H1 (cell line): ENCODE data around the gene OXLD1. TPM values are rescaled to one million over a fixed set of nuclear protein-coding genes. Genes with fewer than 3 reads are reported as not detected.

ENCODE experiments used
- CTCF ChIA-PET: fragments of 300-600 bp; sonication (Branson Sonifier 250); formaldehyde crosslinking; loops from one replicate; lab custom pipeline; 2021; ENCODE audit not compliant: partially characterized antibody; lab: Charles Lee
- POLR2A ChIA-PET: fragments of 300-600 bp; sonication (Branson Sonifier 250); formaldehyde crosslinking; loops from one replicate; lab custom pipeline; 2021; ENCODE audit warnings: inconsistent platforms; ENCODE audit not compliant: partially characterized antibody; lab: Charles Lee
- DNase-seq, 2 experiments: peaks; one replicate each; pipeline versions ENCODE4 v3.0.0 to v3.0.0-alpha.2; 2010 to 2022; ENCODE audit warnings: low spot score in 2 of 2, low read depth in 1 of 2, mixed read lengths in 1 of 2
- FAIRE-seq: peaks from 2 replicates; lab custom pipeline; 2011; peaks lifted over from hg19 to GRCh38; lab: Jason Lieb, UNC
- H2AFZ ChIP-seq: 2 replicates; pipeline ENCODE4 v1.8.1; 2012; ENCODE audit warnings: low read length, inconsistent platforms
- H2AK5ac ChIP-seq: 2 replicates; pipeline ENCODE4 v1.6.1; 2013; ENCODE audit warnings: low read depth, low read length
- H2BK120ac ChIP-seq: replicated peaks from 2 replicates; pipeline ENCODE3; 2013; ENCODE audit warnings: low read depth, low read length, inconsistent platforms
- H2BK12ac ChIP-seq: 2 replicates; pipeline ENCODE4 v1.6.1; 2013; ENCODE audit warnings: low read depth, low read length
- H2BK15ac ChIP-seq: 2 replicates; pipeline ENCODE4 v1.6.1; 2013; ENCODE audit warnings: low read length
- H2BK20ac ChIP-seq: 2 replicates; pipeline ENCODE4 v1.6.1; 2013; ENCODE audit warnings: low read length
- H2BK5ac ChIP-seq: 2 replicates; pipeline ENCODE4 v1.6.1; 2013; ENCODE audit warnings: low read depth, low read length
- H3K14ac ChIP-seq: 2 replicates; pipeline ENCODE4 v1.6.1; 2013; ENCODE audit warnings: inconsistent platforms; ENCODE audit not compliant: insufficient read length
- H3K18ac ChIP-seq: 2 replicates; pipeline ENCODE4 v1.6.1; 2013; ENCODE audit warnings: low read length; ENCODE audit errors: extremely low read depth
- H3K23ac ChIP-seq: 2 replicates; pipeline ENCODE4 v1.6.1; 2013; ENCODE audit warnings: inconsistent platforms; ENCODE audit not compliant: insufficient read length
- H3K23me2 ChIP-seq: 2 replicates; pipeline ENCODE4 v1.6.1; 2013; ENCODE audit warnings: low read depth, low read length
- H3K27ac ChIP-seq: 2 replicates; pipeline ENCODE4 v1.6.1; 2011; ENCODE audit warnings: low read depth, low read length, inconsistent platforms
- H3K27me3 ChIP-seq, 4 experiments: replicated peaks in 1 of 4; 1 replicate in 1 of 4; 2 replicates in 3 of 4; pipeline versions ENCODE4 v1.6.1 to v1.8.1; 2011 to 2013; ENCODE audit warnings: low read length in 3 of 4, mild to moderate bottlenecking in 3 of 4, inconsistent platforms in 2 of 4, mixed read lengths in 2 of 4, moderate library complexity in 1 of 4; ENCODE audit not compliant: control insufficient read depth in 3 of 4, insufficient read depth in 3 of 4; ENCODE audit errors: extremely low read depth in 1 of 4
- H3K36me3 ChIP-seq, 4 experiments: 2 replicates each; pipeline versions ENCODE4 v1.6.1 to v1.8.1; 2011 to 2013; ENCODE audit warnings: mild to moderate bottlenecking in 4 of 4, low read length in 3 of 4, moderate library complexity in 2 of 4, control low read depth in 1 of 4, inconsistent platforms in 1 of 4; ENCODE audit not compliant: insufficient read depth in 4 of 4, control insufficient read depth in 2 of 4
- H3K4ac ChIP-seq: replicated peaks from 2 replicates; pipeline ENCODE3; 2013; ENCODE audit warnings: low read length, low read depth, mixed read lengths, inconsistent platforms; ENCODE audit not compliant: insufficient read length
- H3K4me1 ChIP-seq, 4 experiments: replicated peaks in 1 of 4; 1 replicate in 1 of 4; 2 replicates in 3 of 4; pipeline versions ENCODE4 v1.6.1 to v1.8.1; 2011 to 2013; ENCODE audit warnings: low read length in 3 of 4, inconsistent platforms in 2 of 4, mixed read lengths in 1 of 4; ENCODE audit not compliant: insufficient read depth in 4 of 4, control insufficient read depth in 3 of 4
- H3K4me2 ChIP-seq, 2 experiments: 2 replicates each; pipeline versions ENCODE4 v1.6.1 to v1.8.1; 2011 to 2013; ENCODE audit warnings: low read depth in 2 of 2, low read length in 2 of 2, control low read depth in 1 of 2, inconsistent platforms in 1 of 2, mild to moderate bottlenecking in 1 of 2; ENCODE audit not compliant: insufficient read depth in 1 of 2
- H3K4me3 ChIP-seq, 4 experiments: fragments of 200-600, 300-600 bp in 1 of 4; sonication (generic), shearing (Covaris generic), sonication (Bioruptor Twin) in 1 of 4; 2 replicates each; pipeline versions ENCODE4 v1.5.1 to v1.8.1; 2011 to 2016; ENCODE audit warnings: low read length in 4 of 4, low read depth in 3 of 4, control low read depth in 2 of 4, inconsistent platforms in 2 of 4, mild to moderate bottlenecking in 2 of 4, mixed read lengths in 1 of 4, moderate library complexity in 1 of 4; ENCODE audit not compliant: insufficient read depth in 2 of 4; ENCODE audit errors: extremely low read depth in 1 of 4
- H3K56ac ChIP-seq: replicated peaks from 2 replicates; pipeline ENCODE3; 2013; ENCODE audit warnings: low read depth, mild to moderate bottlenecking, mixed read lengths, low read length, inconsistent platforms; ENCODE audit not compliant: insufficient read length
- H3K79me1 ChIP-seq: 2 replicates; pipeline ENCODE4 v1.6.1; 2013; ENCODE audit warnings: low read depth, low read length, control low read depth
- H3K79me2 ChIP-seq, 2 experiments: 2 replicates each; pipeline versions ENCODE4 v1.6.1 to v1.8.1; 2012 to 2013; ENCODE audit warnings: low read length in 2 of 2, mild to moderate bottlenecking in 2 of 2, inconsistent platforms in 1 of 2; ENCODE audit not compliant: insufficient read depth in 2 of 2, control insufficient read depth in 1 of 2
- H3K9ac ChIP-seq, 4 experiments: replicated peaks in 1 of 4; 1 replicate in 1 of 4; 2 replicates in 3 of 4; pipeline versions ENCODE4 v1.6.1 to v1.8.1; 2011 to 2013; ENCODE audit warnings: low read depth in 3 of 4, low read length in 3 of 4, control low read depth in 2 of 4, mild to moderate bottlenecking in 2 of 4, moderate library complexity in 2 of 4, inconsistent platforms in 1 of 4; ENCODE audit errors: extremely low read depth in 1 of 4
- H3K9me3 ChIP-seq, 2 experiments: 2 replicates each; pipeline versions ENCODE4 v1.6.1 to v1.8.1; 2012 to 2013; ENCODE audit warnings: mild to moderate bottlenecking in 2 of 2, moderate library complexity in 2 of 2, control low read depth in 1 of 2, inconsistent platforms in 1 of 2, low read depth in 1 of 2, low read length in 1 of 2, mixed read lengths in 1 of 2; ENCODE audit not compliant: insufficient read depth in 2 of 2
- H4K20me1 ChIP-seq, 2 experiments: replicated peaks in 1 of 2; 2 replicates each; pipeline versions ENCODE3 to v1.8.1; 2011 to 2013; ENCODE audit warnings: inconsistent platforms in 2 of 2, low read length in 2 of 2, mild to moderate bottlenecking in 1 of 2; ENCODE audit not compliant: insufficient read depth in 2 of 2, control insufficient read depth in 1 of 2
- H4K5ac ChIP-seq: 2 replicates; pipeline ENCODE4 v1.6.1; 2013; ENCODE audit warnings: low read length, low read depth, mixed read lengths, inconsistent platforms; ENCODE audit not compliant: insufficient read length
- H4K8ac ChIP-seq: 2 replicates; pipeline ENCODE4 v1.8.0; 2013; ENCODE audit warnings: mild to moderate bottlenecking, moderate library complexity, low read length, inconsistent platforms; ENCODE audit not compliant: insufficient read depth; ENCODE audit errors: extremely low read depth
- H4K91ac ChIP-seq: replicated peaks from 2 replicates; pipeline ENCODE3; 2013; ENCODE audit warnings: low read length, mixed read lengths, inconsistent platforms; ENCODE audit not compliant: insufficient read length
- GTF2F1 ChIP-seq: IDR thresholded peaks from 2 replicates; pipeline ENCODE4 v1.6.1; 2012; ENCODE audit warnings: low read depth, low read length, improper control_type of control experiment, borderline replicate concordance
- MAFK ChIP-seq: IDR thresholded peaks from 2 replicates; pipeline ENCODE4 v1.6.1; 2012; ENCODE audit warnings: low read depth, mild to moderate bottlenecking, improper control_type of control experiment, low read length
- MAX ChIP-seq: IDR thresholded peaks from 2 replicates; pipeline ENCODE4 v1.6.1; 2012; ENCODE audit warnings: inconsistent platforms
- RBBP5 ChIP-seq: IDR thresholded peaks from 2 replicates; pipeline ENCODE4 v1.7.1; 2012; ENCODE audit warnings: low read depth, mild to moderate bottlenecking, inconsistent platforms, low read length, moderate library complexity, borderline replicate concordance
- RXRA ChIP-seq: IDR thresholded peaks from 2 replicates; pipeline ENCODE4 v1.6.1; 2011; ENCODE audit warnings: low read depth, mild to moderate bottlenecking, low read length, moderate library complexity; ENCODE audit not compliant: insufficient read depth
- SP2 ChIP-seq: IDR thresholded peaks from 2 replicates; pipeline ENCODE4 v1.6.1; 2012; ENCODE audit warnings: mild to moderate bottlenecking, low read length, inconsistent platforms
- SRF ChIP-seq: IDR thresholded peaks from 2 replicates; pipeline ENCODE4 v1.6.1; 2011; ENCODE audit warnings: mild to moderate bottlenecking, low read depth, low read length, moderate library complexity
- TAF1 ChIP-seq: IDR thresholded peaks from 2 replicates; pipeline ENCODE4 v1.6.1; 2011; ENCODE audit warnings: mild to moderate bottlenecking, low read depth, low read length
- YY1 ChIP-seq: IDR thresholded peaks from 2 replicates; pipeline ENCODE4 v1.6.1; 2011; ENCODE audit warnings: low read depth, mild to moderate bottlenecking, low read length
- WGBS, 2 experiments: shearing (Covaris generic) in 1 of 2; methylation state at CpG; one replicate each; pipeline versions ENCODE4 v1.1.6 to v1.1.7; 2013 to 2015; ENCODE audit warnings: low lambda C conversion rate in 2 of 2, mixed read lengths in 2 of 2, inconsistent platforms in 1 of 2, low coverage in 1 of 2, missing lambda C conversion rate in 1 of 2; ENCODE audit not compliant: insufficient replicate concordance in 2 of 2, insufficient coverage in 1 of 2, insufficient read length in 1 of 2; ENCODE audit errors: extremely low coverage in 1 of 2, missing lambda C conversion rate in 1 of 2; 5-methylcytosine and 5-hydroxymethylcytosine counted together
- polyA plus RNA-seq, 7 experiments: library from polyadenylated mRNA; depleted of rRNA in 3 of 7; stranded (reverse) in 5 of 7; unstranded in 2 of 7; fragments of >200 nt in 5 of 7; fragments of 200-250 nt in 2 of 7; gene quantifications; 1 replicate in 5 of 7; 2 replicates in 1 of 7; 4 replicates in 1 of 7; pipeline versions ENCODE4 v1.2.1 to v1.2.3, GENCODE V29; 2011 to 2013; ENCODE audit warnings: missing spikeins in 2 of 7, mixed read lengths in 2 of 7
- total RNA-seq: library from RNA; stranded (reverse); fragmentation: NEBNext Ultra II Directional; extraction: Animal tissue kit (Norgen Biotek cat#: 25700); gene quantifications from 2 replicates; pipeline ENCODE4 v1.2.1, GENCODE V29; 2021
- TF ChIP-seq, protein P1 (sequence below): IDR thresholded peaks from 2 replicates; pipeline ENCODE4 v1.6.1; 2012; ENCODE audit warnings: inconsistent platforms

OXLD1 gene
- total and polyA plus RNA-seq, 2 of the 8 experiments (the other 6 are each of a cell fraction or from before 2014, with no cell fraction given), result 41.5 to 61.9 TPM

- H2AK5ac ChIP-seq, result no peak overlapping the region
- no peak overlapping the region for H2BK120ac ChIP-seq
- H3K27me3 ChIP-seq, result no peaks in the 10 kb centered on the region
- no peaks in the 10 kb centered on the region for H3K9me3 ChIP-seq
- H3K27ac ChIP-seq, result no peak overlapping the region
- peak overlapping the region in 1 of 4 experiments; percentile 30; a peak in 1 of 7 replicates for H3K9ac ChIP-seq
- peak overlapping the region; percentile 54 for H4K91ac ChIP-seq
- TF ChIP-seq RXRA (no peak), SP2 (no peak), TAF1 (no peak), SRF (no peak), MAX (peak; percentile 39; the same call in 1 of the 2 replicates), RBBP5 (no peak), YY1 (no peak), MAFK (no peak), GTF2F1 (no peak)
- TF ChIP-seq, protein P1, sequence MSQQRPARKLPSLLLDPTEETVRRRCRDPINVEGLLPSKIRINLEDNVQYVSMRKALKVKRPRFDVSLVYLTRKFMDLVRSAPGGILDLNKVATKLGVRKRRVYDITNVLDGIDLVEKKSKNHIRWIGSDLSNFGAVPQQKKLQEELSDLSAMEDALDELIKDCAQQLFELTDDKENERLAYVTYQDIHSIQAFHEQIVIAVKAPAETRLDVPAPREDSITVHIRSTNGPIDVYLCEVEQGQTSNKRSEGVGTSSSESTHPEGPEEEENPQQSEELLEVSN, result 0 out of 2 replicates have a peak, but pooled peaks have one; percentile 18
- 0 out of 2 replicates have a peak overlapping the region, but pooled peaks have one; percentile 39 for H2BK12ac ChIP-seq
- H2BK5ac ChIP-seq, result no peak overlapping the region
- no peak overlapping the region for H3K14ac ChIP-seq
- no peaks in the 10 kb centered on the region for H3K79me2 ChIP-seq
- POLR2A ChIA-PET, result interaction anchor here (1.6 to 3.7 kb wide), 4 partner anchors 8 to 47 kb away, joined by 4 to 17 read pairs (median 10); partner anchors contain the start of genes CCDC137, MRPL12 and OXLD1
- peaks cover 3% of the 10 kb centered on the region; the same call in 1 of the 2 replicates for H3K79me1 ChIP-seq
- peak overlapping the region; percentile 72; the same call in 1 of the 2 replicates for H2BK15ac ChIP-seq
- H3K4me2 ChIP-seq, result no peak overlapping the region
- H3K36me3 ChIP-seq, result no peaks in the 10 kb centered on the region
- no peak overlapping the region for H2AFZ ChIP-seq
- H3K23me2 ChIP-seq, result no peaks in the 10 kb centered on the region
- no peak overlapping the region for H3K4me3 ChIP-seq
- no peak for DNase-seq
- H3K23ac ChIP-seq, result no peak overlapping the region
- peaks cover 0 to 10% (median 7%) of the 10 kb centered on the region in 4 experiments; a peak in 6 of 7 replicates for H3K4me1 ChIP-seq
- no peak overlapping the region for H3K18ac ChIP-seq
- H2BK20ac ChIP-seq, result no peak overlapping the region
- H3K4ac ChIP-seq, result no peak overlapping the region
- no peak overlapping the region for H4K5ac ChIP-seq
- FAIRE-seq, result no peak
- CTCF ChIA-PET, result interaction anchor here (0.7 to 1.8 kb wide), 4 partner anchors 10 to 16 kb away, joined by 3 to 7 read pairs (median 4); no protein-coding TSS in a partner anchor
- WGBS, 2 experiments, result 94% methylated on average over 18 of the region's 18 CpGs; no CpG with 5 or more reads in 1 of the 2 experiments
- no peaks in the 10 kb centered on the region for H4K20me1 ChIP-seq
- H3K56ac ChIP-seq, result no peak overlapping the region
- H4K8ac ChIP-seq, result no peak overlapping the region
These were observed 10.9 kb downstream of the OXLD1 start for GRCh38 chr17:81655378-81656117.
